ENCODE measurements around the gene C9orf78. TPM values are rescaled to one million over a fixed set of nuclear protein-coding genes. Genes with fewer than 3 reads are reported as not detected.

The C9orf78 gene
- total and polyA plus RNA-seq, 2 experiments from 2014 or later: 34.4 to 84.6 TPM

GRCh38 chr9:129848712-129849441 is 13.8 kb upstream of the C9orf78 start (continued):
- TF ChIP-seq ZNF331 (CRISPR knock-in tag; IDR thresholded peaks at IDR 0.05; ENCODE audit: low read depth) (no peak), ETS1 (IDR thresholded peaks at IDR 0.05) (no peak), ZNF114 (CRISPR knock-in tag; IDR thresholded peaks at IDR 0.05) (no peak), NANOG (IDR thresholded peaks at IDR 0.05; ENCODE audit: borderline replicate concordance) (no peak)

- Histone ChIP-seq H3K4me3 (no peak overlapping the region), H3K79me2 (replicated peaks; ENCODE audit: insufficient read depth) (no peaks in the 10 kb centered on the region), H3K4me1 (ENCODE audit: insufficient read depth) (0 out of 2 replicates have a peak, but pooled peaks cover under 1% of the 10 kb centered on the region), H3F3A (replicated peaks; ENCODE audit: low read depth) (no peaks in the 10 kb centered on the region), H3K27me3 (ENCODE audit: insufficient read depth) (no peaks in the 10 kb centered on the region), H2AFZ (no peak overlapping the region), H3K27ac (ENCODE audit: low read depth) (no peak overlapping the region), H4K20me1 (replicated peaks; ENCODE audit: insufficient read depth) (no peaks in the 10 kb centered on the region), H3K4me2 (no peak overlapping the region), H3K36me3 (ENCODE audit: insufficient read depth) (no peaks in the 10 kb centered on the region), H3K9me2 (ENCODE audit: insufficient read depth) (no peaks in the 10 kb centered on the region)
- peaks cover 12% of the 10 kb centered on the region for H3K4me1 Mint-ChIP-seq
- no peak overlapping the region for H3K4me3 Mint-ChIP-seq
- no peak overlapping the region for H3K27ac Mint-ChIP-seq
- no peaks in the 10 kb centered on the region for H3K36me3 Mint-ChIP-seq (ENCODE audit: low read depth)
- DNase-seq (ENCODE audit: low spot score) (no peak), ATAC-seq (no peak)
- no peaks in the 10 kb centered on the region for H3K27me3 Mint-ChIP-seq (ENCODE audit: insufficient read depth, low read depth, poor library complexity)
- no peaks in the 10 kb centered on the region for H3K9me3 Mint-ChIP-seq
- TF ChIP-seq REST (IDR thresholded peaks at IDR 0.05; ENCODE audit: unreplicated experiment) (no peak), NANOG (IDR thresholded peaks at IDR 0.05; ENCODE audit: borderline replicate concordance) (no peak), CREB1 (CRISPR knock-in tag; IDR thresholded peaks at IDR 0.05; ENCODE audit: low read depth) (no peak), ZNF331 (CRISPR knock-in tag; IDR thresholded peaks at IDR 0.05; ENCODE audit: low read depth) (no peak), POLR2AphosphoS5 (IDR thresholded peaks at IDR 0.05; ENCODE audit: low read depth) (no peak), ZNF114 (CRISPR knock-in tag; IDR thresholded peaks at IDR 0.05) (no peak), STAT1 (IDR thresholded peaks at IDR 0.05; ENCODE audit: unreplicated experiment) (no peak), ETS1 (IDR thresholded peaks at IDR 0.05) (no peak)
- TF ChIP-seq, protein P1, sequence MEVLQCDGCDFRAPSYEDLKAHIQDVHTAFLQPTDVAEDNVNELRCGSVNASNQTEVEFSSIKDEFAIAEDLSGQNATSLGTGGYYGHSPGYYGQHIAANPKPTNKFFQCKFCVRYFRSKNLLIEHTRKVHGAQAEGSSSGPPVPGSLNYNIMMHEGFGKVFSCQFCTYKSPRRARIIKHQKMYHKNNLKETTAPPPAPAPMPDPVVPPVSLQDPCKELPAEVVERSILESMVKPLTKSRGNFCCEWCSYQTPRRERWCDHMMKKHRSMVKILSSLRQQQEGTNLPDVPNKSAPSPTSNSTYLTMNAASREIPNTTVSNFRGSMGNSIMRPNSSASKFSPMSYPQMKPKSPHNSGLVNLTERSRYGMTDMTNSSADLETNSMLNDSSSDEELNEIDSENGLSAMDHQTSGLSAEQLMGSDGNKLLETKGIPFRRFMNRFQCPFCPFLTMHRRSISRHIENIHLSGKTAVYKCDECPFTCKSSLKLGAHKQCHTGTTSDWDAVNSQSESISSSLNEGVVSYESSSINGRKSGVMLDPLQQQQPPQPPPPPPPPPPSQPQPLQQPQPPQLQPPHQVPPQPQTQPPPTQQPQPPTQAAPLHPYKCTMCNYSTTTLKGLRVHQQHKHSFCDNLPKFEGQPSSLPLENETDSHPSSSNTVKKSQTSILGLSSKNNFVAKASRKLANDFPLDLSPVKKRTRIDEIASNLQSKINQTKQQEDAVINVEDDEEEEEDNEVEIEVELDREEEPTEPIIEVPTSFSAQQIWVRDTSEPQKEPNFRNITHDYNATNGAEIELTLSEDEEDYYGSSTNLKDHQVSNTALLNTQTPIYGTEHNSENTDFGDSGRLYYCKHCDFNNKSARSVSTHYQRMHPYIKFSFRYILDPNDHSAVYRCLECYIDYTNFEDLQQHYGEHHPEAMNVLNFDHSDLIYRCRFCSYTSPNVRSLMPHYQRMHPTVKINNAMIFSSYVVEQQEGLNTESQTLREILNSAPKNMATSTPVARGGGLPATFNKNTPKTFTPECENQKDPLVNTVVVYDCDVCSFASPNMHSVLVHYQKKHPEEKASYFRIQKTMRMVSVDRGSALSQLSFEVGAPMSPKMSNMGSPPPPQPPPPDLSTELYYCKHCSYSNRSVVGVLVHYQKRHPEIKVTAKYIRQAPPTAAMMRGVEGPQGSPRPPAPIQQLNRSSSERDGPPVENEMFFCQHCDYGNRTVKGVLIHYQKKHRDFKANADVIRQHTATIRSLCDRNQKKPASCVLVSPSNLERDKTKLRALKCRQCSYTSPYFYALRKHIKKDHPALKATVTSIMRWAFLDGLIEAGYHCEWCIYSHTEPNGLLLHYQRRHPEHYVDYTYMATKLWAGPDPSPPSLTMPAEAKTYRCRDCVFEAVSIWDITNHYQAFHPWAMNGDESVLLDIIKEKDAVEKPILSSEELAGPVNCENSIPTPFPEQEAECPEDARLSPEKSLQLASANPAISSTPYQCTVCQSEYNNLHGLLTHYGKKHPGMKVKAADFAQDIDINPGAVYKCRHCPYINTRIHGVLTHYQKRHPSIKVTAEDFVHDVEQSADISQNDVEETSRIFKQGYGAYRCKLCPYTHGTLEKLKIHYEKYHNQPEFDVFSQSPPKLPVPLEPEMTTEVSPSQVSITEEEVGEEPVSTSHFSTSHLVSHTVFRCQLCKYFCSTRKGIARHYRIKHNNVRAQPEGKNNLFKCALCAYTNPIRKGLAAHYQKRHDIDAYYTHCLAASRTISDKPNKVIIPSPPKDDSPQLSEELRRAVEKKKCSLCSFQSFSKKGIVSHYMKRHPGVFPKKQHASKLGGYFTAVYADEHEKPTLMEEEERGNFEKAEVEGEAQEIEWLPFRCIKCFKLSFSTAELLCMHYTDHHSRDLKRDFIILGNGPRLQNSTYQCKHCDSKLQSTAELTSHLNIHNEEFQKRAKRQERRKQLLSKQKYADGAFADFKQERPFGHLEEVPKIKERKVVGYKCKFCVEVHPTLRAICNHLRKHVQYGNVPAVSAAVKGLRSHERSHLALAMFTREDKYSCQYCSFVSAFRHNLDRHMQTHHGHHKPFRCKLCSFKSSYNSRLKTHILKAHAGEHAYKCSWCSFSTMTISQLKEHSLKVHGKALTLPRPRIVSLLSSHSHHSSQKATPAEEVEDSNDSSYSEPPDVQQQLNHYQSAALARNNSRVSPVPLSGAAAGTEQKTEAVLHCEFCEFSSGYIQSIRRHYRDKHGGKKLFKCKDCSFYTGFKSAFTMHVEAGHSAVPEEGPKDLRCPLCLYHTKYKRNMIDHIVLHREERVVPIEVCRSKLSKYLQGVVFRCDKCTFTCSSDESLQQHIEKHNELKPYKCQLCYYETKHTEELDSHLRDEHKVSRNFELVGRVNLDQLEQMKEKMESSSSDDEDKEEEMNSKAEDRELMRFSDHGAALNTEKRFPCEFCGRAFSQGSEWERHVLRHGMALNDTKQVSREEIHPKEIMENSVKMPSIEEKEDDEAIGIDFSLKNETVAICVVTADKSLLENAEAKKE (CRISPR knock-in tag; IDR thresholded peaks at IDR 0.05): no peak
- TF ChIP-seq, protein P2, sequence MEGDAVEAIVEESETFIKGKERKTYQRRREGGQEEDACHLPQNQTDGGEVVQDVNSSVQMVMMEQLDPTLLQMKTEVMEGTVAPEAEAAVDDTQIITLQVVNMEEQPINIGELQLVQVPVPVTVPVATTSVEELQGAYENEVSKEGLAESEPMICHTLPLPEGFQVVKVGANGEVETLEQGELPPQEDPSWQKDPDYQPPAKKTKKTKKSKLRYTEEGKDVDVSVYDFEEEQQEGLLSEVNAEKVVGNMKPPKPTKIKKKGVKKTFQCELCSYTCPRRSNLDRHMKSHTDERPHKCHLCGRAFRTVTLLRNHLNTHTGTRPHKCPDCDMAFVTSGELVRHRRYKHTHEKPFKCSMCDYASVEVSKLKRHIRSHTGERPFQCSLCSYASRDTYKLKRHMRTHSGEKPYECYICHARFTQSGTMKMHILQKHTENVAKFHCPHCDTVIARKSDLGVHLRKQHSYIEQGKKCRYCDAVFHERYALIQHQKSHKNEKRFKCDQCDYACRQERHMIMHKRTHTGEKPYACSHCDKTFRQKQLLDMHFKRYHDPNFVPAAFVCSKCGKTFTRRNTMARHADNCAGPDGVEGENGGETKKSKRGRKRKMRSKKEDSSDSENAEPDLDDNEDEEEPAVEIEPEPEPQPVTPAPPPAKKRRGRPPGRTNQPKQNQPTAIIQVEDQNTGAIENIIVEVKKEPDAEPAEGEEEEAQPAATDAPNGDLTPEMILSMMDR (conservative IDR thresholded peaks at IDR 0.05; ENCODE audit: low read depth in 2 of 2): no peak
These were observed 10.3 kb upstream of the C9orf78 start for GRCh38 chr9:129845373-129845772.
